Measurements from ENCODE around the gene LRRC32.

Gene LRRC32

GRCh38 chr11:76662656-76663485, 7.7 kb downstream of the LRRC32 start:
- no peak for DNase-seq (ENCODE audit: low spot score)

DNA sequence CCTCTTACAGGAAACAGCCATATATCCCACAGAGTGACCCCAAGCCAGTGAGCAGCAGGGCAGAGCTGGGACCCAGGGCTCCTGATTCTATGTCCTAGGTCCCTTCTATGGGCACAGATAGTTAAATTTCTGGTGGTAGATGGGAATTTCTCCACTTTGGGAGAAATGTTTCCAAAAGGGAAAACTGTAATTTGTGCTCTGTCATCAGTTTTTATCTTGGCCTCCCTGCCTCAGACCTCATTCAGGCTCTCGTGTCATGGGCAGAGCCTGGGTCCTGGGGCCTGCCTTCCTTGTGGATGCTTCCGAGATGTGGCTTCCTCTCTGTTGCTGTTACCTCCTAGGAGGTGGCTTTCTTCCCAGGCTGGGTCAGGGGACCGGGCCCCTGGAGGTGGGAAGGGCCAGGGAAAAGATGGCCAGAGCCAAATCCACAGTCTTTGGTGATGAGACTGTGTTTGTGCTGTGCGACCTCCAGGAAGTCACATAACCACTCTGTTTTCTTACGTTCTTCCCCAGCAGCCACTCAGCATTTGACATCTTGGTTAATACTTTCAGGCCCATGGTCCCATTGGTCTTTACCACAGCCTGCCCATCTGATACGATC, 8.6 kb downstream of the LRRC32 start:
- no peak for DNase-seq (ENCODE audit: low spot score)

GRCh38 chr11:76661306-76661751, 9.2 kb downstream of the LRRC32 start:
- no peak for DNase-seq (ENCODE audit: low spot score)

DNA sequence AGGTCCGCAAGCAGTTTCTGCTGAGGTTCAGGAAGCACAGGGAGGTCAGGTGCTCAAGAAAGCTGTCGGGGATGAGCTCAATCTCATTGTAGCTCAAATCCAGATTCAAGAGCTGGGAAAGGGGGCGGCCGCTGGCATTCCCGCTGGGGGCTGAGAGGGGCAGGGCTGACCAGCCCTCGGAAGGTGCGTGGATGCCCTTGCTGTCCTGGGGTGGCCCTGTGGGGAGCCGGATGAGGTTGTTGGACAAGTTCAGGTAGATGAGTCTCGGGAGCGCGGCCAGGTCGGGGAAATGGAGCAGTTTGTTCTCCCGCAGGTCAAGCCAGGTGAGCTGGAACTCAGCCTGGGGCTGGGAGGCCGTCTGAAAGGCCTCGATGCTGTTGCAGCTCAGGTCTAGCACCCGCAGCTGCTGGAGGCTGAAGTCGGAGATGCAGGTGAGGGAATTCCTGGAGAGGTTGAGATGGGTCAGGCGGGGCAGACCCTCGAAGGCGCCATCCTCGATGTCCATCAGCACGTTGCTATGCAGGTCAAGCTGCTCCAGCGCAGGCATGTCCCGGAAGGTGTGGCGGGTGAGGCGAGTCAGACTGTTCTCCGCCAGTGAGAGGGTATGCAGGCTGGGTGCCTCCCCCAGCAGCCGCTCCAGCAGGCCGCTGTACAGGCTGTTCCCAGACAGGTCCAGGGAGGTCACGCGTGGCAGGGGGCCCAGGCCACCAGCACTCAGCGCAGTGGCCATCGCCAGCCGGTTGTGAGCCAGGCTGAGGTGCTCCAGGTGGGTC, 9.8 kb downstream of the LRRC32 start:
- DNase-seq (ENCODE audit: low spot score) = no peak

- no peak for DNase-seq (ENCODE audit: low spot score)
Observed at GRCh38 chr11:76659672-76660532, 10.6 kb downstream of the LRRC32 start.

DNA sequence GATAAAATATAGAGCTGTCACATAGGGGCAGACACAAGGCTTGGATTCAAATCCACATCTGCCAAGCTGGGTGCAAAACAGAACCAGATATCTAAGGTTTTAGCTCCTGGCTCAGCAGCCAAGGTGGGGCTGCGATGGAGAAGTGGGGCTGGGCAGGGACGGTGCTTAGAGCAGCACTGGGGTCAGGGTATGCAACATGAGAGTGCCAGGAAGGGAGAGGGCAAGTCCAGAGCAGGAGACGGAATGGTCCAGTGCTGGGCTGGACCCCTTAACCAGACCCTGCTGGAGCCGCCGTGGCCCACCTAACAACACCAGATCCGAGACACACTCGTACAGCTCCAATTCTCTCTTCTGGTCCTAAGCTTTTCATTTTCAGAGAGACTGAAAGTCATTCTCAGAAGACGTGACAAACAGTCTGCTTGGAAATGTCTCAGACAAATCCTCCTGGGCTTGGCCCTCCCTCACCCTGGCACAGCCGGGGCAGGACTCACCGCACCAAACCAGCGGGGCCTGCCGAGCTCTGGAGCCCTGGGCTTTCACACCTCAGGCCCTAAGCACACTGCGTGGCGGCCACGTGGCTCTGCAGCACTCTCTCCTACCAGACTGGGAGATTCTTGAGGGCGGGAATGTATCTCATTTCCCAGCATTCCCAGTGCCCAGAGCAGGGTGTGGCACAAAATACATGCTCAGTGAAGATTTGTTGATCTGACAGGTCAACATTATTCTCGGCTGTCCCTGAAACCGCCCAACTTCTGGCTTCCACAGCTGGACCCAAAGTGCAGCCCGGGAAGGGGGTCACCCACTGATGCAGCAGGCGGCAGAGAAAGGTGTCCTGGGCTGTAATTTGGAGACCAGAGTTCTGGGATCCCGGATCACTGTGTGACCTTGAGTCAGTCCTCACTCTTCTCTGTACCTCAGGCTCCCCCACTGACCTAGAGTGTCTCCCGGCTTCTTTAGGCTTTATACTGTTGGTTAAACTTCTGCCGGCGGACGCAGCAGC, 11.6 kb downstream of the LRRC32 start:
- DNase-seq (ENCODE audit: low spot score) = no peak

GRCh38 chr11:76658231-76658630, 12.3 kb downstream of the LRRC32 start:
- DNase-seq (ENCODE audit: low spot score) = no peak

DNA sequence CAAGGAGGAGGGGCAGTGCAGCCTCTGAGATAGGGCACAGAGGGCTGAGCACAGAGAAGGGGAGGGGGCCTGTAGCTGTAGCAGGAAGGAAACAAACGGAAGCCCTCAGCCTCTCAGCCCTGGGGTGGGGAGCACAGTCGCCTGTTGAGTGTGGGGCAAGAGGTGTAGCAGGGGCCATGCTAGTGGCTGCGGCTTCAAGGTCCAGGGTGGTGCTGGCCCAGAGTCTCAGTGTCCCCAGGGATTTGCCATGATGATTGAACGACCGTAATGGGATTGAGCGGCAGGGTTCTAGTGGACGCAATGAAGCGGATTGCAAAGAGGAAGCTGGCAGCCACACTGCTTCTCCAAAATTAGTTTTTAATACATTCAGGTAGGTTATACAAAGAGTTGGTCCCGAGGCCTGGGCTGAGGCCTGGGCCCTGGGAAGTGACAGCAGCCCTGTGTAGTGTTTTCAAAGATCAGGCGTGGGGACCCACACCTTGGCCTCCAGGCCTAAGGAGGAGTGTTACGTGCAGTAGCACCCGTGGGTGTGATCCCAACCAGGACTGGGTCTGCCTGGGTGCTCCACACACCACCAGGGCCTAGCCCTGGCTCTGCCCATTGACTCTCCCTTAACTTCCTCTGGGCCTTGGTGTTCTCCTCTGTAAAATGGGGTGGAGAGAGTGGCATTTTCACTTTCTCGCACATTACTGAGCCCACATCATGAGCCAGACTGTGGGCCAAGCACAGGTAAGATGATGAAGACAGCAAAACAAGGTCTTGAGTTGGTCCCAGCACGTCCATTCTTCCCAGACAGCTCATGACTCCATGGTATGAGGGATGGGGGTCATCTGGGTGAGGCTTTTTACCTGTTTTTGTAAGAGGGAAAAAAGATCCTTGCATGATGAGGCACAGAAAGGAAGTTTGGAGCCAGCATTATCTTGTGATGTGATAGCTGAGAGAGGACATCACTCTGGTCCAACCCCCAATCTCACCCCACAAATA, 13.1 kb downstream of the LRRC32 start:
- no peak for DNase-seq (ENCODE audit: low spot score)

DNA sequence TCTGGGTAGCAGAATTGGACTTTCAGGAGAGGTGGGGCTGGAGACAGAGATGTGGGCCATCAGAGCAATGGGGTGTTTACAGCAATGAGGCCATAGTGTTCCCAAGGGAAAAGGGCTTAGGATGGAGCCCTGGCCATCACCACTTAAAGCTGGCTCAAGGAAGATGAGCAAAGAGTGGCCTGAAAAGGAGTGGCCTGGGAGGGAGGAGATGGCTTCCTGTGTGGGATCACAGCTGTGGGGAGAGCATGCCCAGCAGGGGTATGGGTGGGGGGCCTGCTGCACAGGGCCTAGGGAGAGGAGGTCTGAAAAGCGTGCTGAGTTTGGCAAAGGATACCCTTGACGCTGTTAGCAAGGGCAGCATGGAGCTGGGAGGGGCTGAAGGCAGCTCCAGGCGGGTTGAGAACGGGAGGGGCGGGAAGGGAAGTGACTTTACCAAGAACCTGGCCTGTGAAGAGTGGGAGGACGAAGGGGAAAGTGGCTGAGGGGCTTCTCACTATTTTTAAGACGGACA, 13.9 kb downstream of the LRRC32 start:
- DNase-seq (ENCODE audit: low spot score) = no peak

GRCh38 chr11:76656050-76656531, 14.5 kb downstream of the LRRC32 start:
- no peak for DNase-seq (ENCODE audit: low spot score)

DNA sequence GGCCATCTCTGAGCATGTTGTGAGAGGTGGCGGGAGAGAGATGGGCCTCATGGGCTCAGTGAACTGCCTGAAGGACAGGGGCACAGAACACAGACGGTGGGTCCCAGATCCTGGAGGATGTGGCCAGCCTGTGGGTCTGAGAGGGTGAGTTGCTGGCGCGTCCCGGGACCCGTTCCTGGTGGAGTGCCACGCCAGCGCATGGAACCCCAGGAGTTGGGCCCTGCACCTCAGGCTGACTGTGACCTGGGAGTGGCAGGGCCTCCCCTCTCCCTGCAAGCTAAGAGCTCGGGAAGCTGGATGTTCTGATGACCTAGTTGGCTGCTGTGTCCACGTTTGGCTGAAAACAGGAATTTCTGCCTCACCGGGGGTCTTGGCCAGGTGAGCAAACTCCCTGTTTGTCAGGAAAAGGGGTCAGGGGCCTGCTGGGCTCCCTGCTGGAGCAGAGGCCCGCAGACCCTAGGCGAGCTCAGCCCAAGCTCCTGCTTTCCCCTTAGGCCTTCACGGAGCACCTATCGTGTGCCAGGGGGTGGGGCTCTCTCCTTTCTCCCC, 15.0 kb downstream of the LRRC32 start:
- no peak for DNase-seq (ENCODE audit: low spot score)

DNA sequence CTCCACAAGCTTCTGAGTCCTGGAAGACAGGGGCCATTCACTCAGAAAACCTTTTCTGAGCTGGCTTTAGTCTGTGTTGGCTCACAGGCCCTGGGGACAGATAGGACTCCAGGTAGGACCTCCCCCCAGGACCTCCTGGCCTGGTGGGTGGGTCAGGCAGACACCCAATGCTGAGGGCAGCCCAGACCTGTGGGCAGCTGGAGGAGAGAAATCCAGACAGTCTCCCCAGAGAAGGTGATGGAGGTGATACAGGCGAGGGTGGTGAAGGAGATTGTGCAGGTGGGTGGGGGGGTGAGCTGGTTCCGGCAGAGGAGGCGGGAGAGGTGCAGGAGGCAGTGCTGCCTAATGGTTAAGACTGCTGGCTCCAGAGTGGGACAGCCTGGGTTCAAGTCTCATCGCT, 15.6 kb downstream of the LRRC32 start:
- no peak for DNase-seq (ENCODE audit: low spot score)

DNA sequence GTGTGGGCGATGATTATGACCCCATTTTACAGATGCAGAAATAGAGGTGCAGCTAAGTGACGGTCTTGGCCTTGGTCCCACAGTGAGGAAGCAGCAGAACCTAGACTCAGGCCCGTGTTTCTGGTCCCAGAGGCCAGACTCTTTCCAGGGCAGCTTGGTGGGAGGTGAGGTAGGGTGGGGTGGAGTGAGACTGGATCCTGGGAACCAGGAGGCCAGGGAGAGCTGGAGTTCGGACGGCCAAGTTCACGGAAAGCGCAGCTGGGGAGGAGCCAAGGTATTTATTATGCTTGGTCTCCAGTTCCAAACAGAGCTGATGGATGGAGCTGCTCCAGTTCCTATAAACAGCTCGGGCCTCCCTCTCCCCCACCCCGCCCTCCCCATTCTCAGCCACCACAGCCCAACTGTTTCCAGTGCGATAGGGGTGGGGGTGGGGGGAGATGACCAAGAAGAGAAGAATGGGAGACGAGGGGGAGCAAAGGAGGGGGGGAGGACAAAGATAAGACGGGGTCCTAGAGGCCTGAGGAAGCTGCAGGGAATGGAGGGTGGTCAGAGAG, 16.2 kb downstream of the LRRC32 start:
- no peak for DNase-seq (ENCODE audit: low spot score)

- no peak for DNase-seq (ENCODE audit: low spot score)
Observed at GRCh38 chr11:76653674-76654284, 16.8 kb downstream of the LRRC32 start.

GRCh38 chr11:76653012-76653673, 17.4 kb downstream of the LRRC32 start:
- DNase-seq (ENCODE audit: low spot score) = no peak

DNA sequence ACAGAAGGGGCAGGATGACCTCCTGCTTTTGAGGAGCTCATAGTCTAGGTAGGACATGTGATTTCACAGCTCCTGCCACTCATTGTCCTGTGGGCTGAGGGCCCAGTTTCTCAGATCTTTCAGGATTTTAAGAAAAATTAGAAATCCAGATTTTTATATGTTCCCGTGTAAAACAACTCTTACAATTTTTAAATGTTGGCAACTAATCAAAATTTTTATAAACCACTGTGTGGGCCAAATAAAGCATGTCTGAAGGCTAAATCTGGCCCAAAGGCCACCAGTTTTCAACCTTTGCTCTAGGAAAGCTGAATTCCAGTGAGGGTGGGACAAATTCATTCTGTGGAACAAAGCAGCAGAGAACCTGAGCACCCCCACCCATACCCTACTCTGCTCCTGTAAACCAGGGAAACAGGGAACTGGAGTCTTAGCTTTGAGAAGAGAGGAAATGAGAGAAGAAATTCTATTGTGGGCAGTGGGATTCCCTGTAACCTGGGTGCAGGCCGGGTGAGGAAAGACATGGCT, 20.6 kb downstream of the LRRC32 start:
- no peak for DNase-seq (ENCODE audit: low spot score)

GRCh38 chr11:76649011-76649410, 21.5 kb downstream of the LRRC32 start:
- no peak for DNase-seq (ENCODE audit: low spot score)

Measured in CD4-positive, alpha-beta T cell treated with Interleukin-2 at 100 ng/mL for 4 hours (primary cell).